ENCODE data around the gene SCFD1.

The SCFD1 gene

DNA sequence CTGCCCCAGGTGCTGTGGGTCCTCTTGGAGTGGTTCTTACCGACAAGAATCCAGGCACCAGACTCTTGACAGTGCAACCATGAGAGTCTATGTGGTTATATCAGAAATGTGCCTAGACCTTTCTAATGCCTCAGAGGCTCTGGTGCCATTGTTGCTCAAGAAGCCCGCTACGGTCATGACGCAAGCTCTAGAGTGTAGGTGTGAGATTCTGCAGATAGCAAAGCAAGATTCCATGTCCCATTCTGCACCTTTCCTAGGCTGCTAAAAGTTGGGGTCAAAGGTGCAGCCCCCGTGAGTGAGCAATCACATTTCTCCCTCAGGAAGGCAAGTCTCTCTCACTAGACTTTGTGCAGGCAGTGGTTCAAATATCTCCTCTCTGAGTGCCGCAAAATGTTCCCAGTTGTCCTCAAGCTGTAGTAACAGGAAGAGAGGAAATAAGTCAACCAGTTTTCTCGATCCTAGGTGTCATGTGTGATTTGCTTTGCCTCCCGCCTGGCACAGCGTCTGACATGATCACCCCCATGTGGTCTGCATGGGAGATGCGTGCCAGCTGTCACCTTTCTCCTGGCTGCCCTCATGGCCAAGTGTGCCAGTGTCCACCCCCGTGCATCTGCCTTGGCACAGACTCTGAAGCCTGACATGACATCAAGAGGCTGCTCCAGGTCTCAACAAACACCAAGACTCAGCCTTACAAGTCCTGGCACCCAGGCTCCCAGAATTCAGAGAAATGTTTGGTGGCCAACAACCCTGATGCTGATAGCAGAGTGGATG lies 129.7 kb downstream of the SCFD1 start:
- in situ Hi-C loops (cut with MboI; ENCODE audit: low sequenced_read_pairs), result no loop called here

- in situ Hi-C loops (cut with MboI; ENCODE audit: low sequenced_read_pairs), result no loop called here
These were observed 131.3 kb downstream of the SCFD1 start for GRCh38 chr14:30753452-30753851.

DNA sequence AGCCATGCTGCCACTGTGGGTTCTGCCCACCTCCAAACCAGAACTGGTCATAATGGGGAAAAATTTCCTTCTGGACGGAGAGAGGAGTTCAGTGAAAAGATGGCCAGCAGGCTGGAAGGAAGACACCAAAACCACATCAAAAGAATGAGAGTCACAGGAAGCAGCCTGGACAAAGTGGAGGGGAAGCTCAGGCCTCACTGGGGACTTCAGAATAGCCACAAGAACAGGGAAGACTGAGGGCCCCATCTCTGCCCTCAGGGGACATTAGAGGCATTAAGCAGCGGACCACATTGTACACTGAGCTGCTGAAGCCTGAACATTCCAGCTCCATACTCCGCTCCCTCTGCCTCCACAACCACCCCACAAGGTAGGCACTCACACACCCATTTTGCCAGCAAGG lies 132.7 kb downstream of the SCFD1 start:
- in situ Hi-C loops (cut with MboI; ENCODE audit: low sequenced_read_pairs), result no loop called here

DNA sequence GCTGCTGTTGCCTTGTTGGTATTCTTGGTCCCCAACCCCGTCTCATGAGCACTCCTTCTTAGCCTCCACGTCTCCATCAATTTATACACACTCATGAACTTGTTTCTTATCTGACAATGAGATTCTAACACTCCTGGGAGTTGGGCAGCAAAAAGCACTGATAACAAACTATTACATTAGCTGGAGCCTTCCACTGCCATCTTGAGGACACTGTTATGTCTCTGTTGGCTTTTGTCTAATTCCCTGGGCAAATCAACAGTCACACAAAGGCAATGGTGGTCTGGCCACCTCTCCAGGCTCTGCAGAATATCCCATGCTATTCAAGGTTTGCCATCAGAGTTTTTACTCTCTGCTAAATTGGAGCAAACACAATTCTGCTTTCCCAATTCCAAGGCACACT lies 134.5 kb downstream of the SCFD1 start:
- in situ Hi-C loops (cut with MboI; ENCODE audit: low sequenced_read_pairs), result no loop called here

- in situ Hi-C loops (cut with MboI; ENCODE audit: low sequenced_read_pairs), result no loop called here
These were observed 135.0 kb downstream of the SCFD1 start for GRCh38 chr14:30757082-30757481.

DNA sequence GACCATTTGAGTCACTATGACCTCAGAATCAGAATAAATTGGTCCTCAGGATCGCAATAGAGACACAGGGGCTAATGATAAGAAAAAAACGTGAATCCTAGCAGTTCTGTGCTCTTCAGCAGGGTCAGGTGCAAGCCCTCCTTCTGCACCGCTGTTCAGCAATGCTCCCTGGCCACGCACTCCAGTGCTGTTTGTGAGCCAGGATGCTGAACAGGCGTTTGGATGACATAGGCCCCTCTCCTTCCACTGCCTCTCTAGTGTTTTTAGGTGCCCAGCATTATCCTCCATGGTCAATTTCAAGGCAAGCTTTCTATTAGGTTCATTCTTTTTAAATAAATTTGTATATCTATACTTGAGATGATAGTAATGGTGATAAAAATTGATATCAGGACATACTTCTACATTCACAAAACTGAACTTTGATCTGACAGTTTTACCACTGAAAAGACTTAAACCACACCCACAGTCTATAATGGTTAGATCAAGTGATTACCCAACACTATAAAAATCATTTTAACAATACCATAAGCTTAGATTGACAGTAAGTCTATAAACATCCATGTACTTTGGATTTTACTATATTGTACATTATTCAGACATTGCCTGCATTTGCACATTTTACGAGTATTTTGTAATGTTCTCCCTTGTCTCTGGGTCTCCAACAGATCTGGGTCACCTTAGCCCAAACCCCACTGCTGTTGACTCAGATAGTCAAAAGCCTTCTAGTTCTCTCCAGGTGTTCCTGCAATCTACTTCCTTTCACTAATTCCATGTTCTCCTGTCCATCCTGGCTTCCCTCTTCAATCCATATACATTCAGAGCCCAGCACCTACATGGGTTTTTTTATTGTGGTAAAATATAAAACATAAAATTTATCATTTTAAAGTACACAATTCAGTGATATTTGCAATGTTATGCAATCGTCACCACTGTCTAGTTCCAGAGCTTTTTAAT lies 137.3 kb downstream of the SCFD1 start:
- in situ Hi-C loops (cut with MboI; ENCODE audit: low sequenced_read_pairs), result no loop called here

DNA sequence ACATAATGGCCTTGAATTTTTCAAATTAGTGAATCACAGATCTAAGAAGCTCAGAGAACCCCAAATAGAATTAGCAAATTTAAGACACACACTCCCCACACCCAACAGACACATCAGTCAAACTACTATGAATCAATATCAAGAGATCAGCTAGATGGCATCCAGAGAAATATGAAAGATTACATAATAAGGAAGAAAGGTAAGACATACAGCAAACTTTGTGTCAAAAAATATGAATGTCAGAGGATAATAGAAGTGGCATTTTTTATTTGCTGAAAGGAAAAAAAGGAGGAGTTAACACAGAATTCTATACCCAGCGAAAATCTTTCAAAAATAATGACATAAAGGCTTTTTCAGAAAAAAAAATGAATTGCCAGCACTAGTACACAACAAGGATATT lies 141.8 kb downstream of the SCFD1 start:
- in situ Hi-C loops (cut with MboI; ENCODE audit: low sequenced_read_pairs), result no loop called here

DNA sequence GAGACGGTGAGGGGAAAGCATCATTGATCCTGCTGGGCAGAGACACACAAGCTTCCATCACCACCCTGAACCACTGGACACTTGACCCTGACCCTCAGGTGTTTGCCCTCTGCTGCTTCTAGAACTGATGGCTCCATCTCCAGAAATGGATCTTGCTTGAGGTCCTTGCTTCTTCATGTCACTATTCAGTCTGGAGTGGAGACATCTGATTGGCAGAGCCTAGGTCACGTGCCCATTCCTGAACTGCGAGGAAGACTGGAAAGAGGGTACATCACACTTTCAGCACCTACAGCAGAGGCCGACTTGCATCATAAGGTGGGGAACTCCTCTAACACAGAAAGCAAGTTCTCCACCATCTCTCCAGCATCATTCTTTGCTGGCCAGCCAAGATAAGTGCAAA lies 145.5 kb downstream of the SCFD1 start:
- in situ Hi-C loops (cut with MboI; ENCODE audit: low sequenced_read_pairs), result no loop called here

- in situ Hi-C loops (cut with MboI; ENCODE audit: low sequenced_read_pairs), result no loop called here
These were observed 146.7 kb downstream of the SCFD1 start for GRCh38 chr14:30768791-30769190.

DNA sequence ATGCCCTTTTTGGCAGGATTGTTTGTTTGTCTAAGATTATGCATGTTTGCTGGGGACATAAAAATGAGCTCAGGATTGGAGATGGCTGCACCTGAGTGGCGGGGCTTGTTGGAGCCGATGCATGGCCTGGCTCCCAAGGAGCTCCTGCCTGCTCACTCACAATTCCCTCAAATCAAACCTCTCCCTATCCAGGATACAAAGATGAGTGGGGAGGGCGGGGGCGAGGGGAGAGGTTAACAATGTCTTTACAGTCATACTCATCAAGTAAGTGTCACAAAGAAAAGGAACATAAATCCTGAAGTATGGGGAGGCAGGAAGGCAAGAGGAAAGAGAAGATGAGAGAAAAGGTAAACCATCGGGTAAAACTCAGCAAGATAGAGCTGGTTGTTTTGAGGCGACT lies 148.3 kb downstream of the SCFD1 start:
- in situ Hi-C loops (cut with MboI; ENCODE audit: low sequenced_read_pairs), result no loop called here

DNA sequence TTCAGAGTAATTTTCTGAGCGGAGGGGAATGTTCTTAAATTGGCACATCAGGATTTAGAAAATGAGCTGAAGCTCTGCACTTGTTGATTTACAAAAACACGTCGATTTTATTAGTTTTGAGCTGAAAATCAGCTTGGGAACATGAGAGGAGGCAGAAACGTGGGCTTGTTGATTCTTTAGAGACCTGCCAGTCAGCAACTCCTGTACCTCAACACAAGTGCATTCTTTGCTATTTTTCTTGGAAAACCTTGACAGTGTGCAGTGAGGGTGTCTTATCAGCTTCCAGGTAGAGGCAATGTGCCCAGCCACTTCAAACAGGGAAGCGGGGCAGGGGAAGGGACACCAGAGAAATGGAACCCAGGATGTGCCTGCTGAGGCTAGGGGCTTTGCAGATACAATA lies 149.5 kb downstream of the SCFD1 start:
- in situ Hi-C loops (cut with MboI; ENCODE audit: low sequenced_read_pairs), result no loop called here

DNA sequence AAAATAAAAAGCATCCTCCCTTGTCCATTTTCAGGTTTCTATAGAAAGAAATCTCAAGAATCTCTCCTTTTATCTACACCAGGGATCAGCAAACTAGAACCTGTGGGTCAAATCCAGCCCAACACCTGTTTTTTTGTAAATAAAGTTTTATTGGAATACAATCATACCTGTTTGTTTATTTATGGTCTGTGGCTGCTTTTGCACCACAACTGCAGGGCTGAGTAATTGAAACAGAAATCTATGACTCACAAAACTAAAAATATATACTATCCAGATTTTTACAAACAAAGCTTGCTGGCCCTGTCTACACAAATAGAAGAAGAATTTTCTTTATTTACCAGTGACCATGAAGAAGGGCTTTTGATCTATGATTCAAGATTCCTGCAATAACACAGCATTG lies 157.1 kb downstream of the SCFD1 start:
- in situ Hi-C loops (cut with MboI; ENCODE audit: low sequenced_read_pairs), result no loop called here
